GM23248 (cell line): ENCODE measurements around the gene FAM110C. TPM values are rescaled to one million over a fixed set of nuclear protein-coding genes. Genes with fewer than 3 reads are reported as not detected.

Source experiments
- DNase-seq: peaks from one replicate; pipeline ENCODE4 v3.0.0-alpha.2; 2015
- H2AFZ ChIP-seq: fragments of 200-600 bp; sonication (generic); 2 replicates; pipeline ENCODE4 v1.6.1; 2016; ENCODE audit warnings: antibody characterized with exemption
- H3F3A ChIP-seq: fragments of 200-600 bp; sonication (generic); 2 replicates; pipeline ENCODE4 v1.6.1; 2016; ENCODE audit warnings: mild to moderate bottlenecking, antibody characterized with exemption, mixed run types; ENCODE audit not compliant: insufficient read depth
- H3K27ac ChIP-seq: fragments of 200-600 bp; sonication (generic); 2 replicates; pipeline ENCODE4 v1.5.1; 2016; ENCODE audit warnings: mild to moderate bottlenecking
- H3K27me3 ChIP-seq: fragments of 200-600 bp; sonication (generic); replicated peaks from 2 replicates; pipeline ENCODE4 v1.6.1; 2016; ENCODE audit warnings: mild to moderate bottlenecking; ENCODE audit not compliant: insufficient read depth
- H3K36me3 ChIP-seq: fragments of 200-600 bp; sonication (generic); 2 replicates; pipeline ENCODE4 v1.6.1; 2016; ENCODE audit warnings: low read depth, mild to moderate bottlenecking
- H3K4me1 ChIP-seq: fragments of 200-600 bp; sonication (generic); 2 replicates; pipeline ENCODE4 v1.6.1; 2016; ENCODE audit warnings: mild to moderate bottlenecking; ENCODE audit not compliant: insufficient read depth
- H3K4me2 ChIP-seq: fragments of 200-600 bp; sonication (generic); one replicate; pipeline ENCODE4 v1.6.1; 2016; ENCODE audit warnings: mild to moderate bottlenecking; ENCODE audit not compliant: unreplicated experiment
- H3K4me3 ChIP-seq: fragments of 200-600 bp; sonication (generic); 2 replicates; pipeline ENCODE4 v1.5.1; 2016; ENCODE audit warnings: mild to moderate bottlenecking
- H3K79me2 ChIP-seq: fragments of 200-600 bp; sonication (generic); 2 replicates; pipeline ENCODE4 v1.6.1; 2016; ENCODE audit warnings: mild to moderate bottlenecking; ENCODE audit not compliant: insufficient read depth
- H3K9ac ChIP-seq: fragments of 200-600 bp; sonication (generic); 2 replicates; pipeline ENCODE4 v1.6.1; 2016; ENCODE audit warnings: mild to moderate bottlenecking
- H3K9me2 ChIP-seq: fragments of 200-600 bp; sonication (generic); 2 replicates; pipeline ENCODE4 v1.6.1; 2016; ENCODE audit warnings: mixed run types, mild to moderate bottlenecking, moderate library complexity; ENCODE audit not compliant: insufficient read depth
- H3K9me3 ChIP-seq: fragments of 200-600 bp; sonication (generic); one replicate; pipeline ENCODE4 v1.6.1; 2017; ENCODE audit warnings: low read depth
- H4K20me1 ChIP-seq: fragments of 200-600 bp; sonication (generic); 2 replicates; pipeline ENCODE4 v1.6.0; 2016; ENCODE audit not compliant: insufficient read depth
- EZH2 ChIP-seq: fragments of 200-600 bp; sonication (generic); IDR thresholded peaks from 2 replicates; pipeline ENCODE4 v1.6.1; 2018; ENCODE audit warnings: antibody characterized with exemption, mild to moderate bottlenecking; ENCODE audit not compliant: insufficient read depth, poor library complexity, severe bottlenecking
- EZH2phosphoT487 ChIP-seq: fragments of 200-600 bp; sonication (generic); IDR thresholded peaks from 2 replicates; pipeline ENCODE4 v1.6.1; 2018; ENCODE audit warnings: antibody characterized with exemption, moderate library complexity, mild to moderate bottlenecking, low read depth; ENCODE audit not compliant: insufficient read depth
- WGBS, 2 experiments: methylation state at CpG; one replicate each; pipeline ENCODE4 v1.1.6; 2015 to 2017; ENCODE audit warnings: low lambda C conversion rate in 2 of 2, low coverage in 1 of 2; ENCODE audit errors: missing lambda C conversion rate in 2 of 2; 5-methylcytosine and 5-hydroxymethylcytosine counted together
- in situ Hi-C: fragments of 300-500 bp; cut with MboI; formaldehyde crosslinking; loops from 2 replicates; pipeline ENCODE4 v1.15.0; 2020
- polyA plus RNA-seq: library from polyadenylated mRNA; unstranded; fragments of >200 nt; fragmentation: Nextera tagmentation; extraction: Ambion mirVana; gene quantifications from 2 replicates; pipeline ENCODE4 v1.2.1, GENCODE V29; 2016
- total RNA-seq: library from RNA; depleted of rRNA; stranded (reverse); fragments of >200 nt; shearing (Covaris generic); gene quantifications from 2 replicates; pipeline ENCODE4 v1.2.3, GENCODE V29; 2014; rRNA removed

FAM110C gene
- total RNA-seq (not detected in 2 replicates), polyA plus RNA-seq (not detected in 2 replicates)

- Histone ChIP-seq H4K20me1 (no peaks in the 10 kb centered on the region), H3K9me3 (no peaks in the 10 kb centered on the region), H3K4me3 (no peak within 1 kb of the TSS), H3K79me2 (no peaks in the 10 kb centered on the region), H3K4me1 (no peaks in the 10 kb centered on the region), H3K9ac (no peak within 1 kb of the TSS), H2AFZ (no peak within 1 kb of the TSS), H3K27me3 (peaks cover 10% of the 10 kb centered on the region; the same call in 1 of the 2 replicates), H3K9me2 (no peaks in the 10 kb centered on the region), H3K27ac (no peak within 1 kb of the TSS), H3K4me2 (no peak within 1 kb of the TSS), H3F3A (no peaks in the 10 kb centered on the region), H3K36me3 (no peaks in the 10 kb centered on the region)
- TF ChIP-seq EZH2phosphoT487, result no peak
- no peak for TF ChIP-seq EZH2
- WGBS, 2 experiments, result 8 to 10% methylated on average over 37 to 51 of the region's 75 CpGs
- peak; percentile 6 for DNase-seq
- in situ Hi-C loops, result no loop called here
Measured at GRCh38 chr2:46471-47345, at the start of gene FAM110C. Gene FAM110C (minus strand): TSS chr2:46505. CDS start chr2:46385, 120 bp downstream.

- H3K4me1 ChIP-seq, result no peaks in the 10 kb centered on the region
- H2AFZ ChIP-seq, result no peak overlapping the region
- H3K27ac ChIP-seq, result no peak overlapping the region
- H3K9me2 ChIP-seq, result no peaks in the 10 kb centered on the region
- H3K9ac ChIP-seq, result no peak overlapping the region
- H3K4me3 ChIP-seq, result no peak overlapping the region
- in situ Hi-C loops, result no loop called here
- H3F3A ChIP-seq, result no peaks in the 10 kb centered on the region
- H3K36me3 ChIP-seq, result no peaks in the 10 kb centered on the region
- 55 to 56% methylated on average over 3 of the region's 3 CpGs for WGBS, 2 experiments
- TF ChIP-seq EZH2 (no peak), EZH2phosphoT487 (no peak)
- DNase-seq, result no peak
- no peaks in the 10 kb centered on the region for H3K27me3 ChIP-seq
- H3K79me2 ChIP-seq, result no peaks in the 10 kb centered on the region
- H3K4me2 ChIP-seq, result no peak overlapping the region
- no peaks in the 10 kb centered on the region for H4K20me1 ChIP-seq
- no peaks in the 10 kb centered on the region for H3K9me3 ChIP-seq
Measured at GRCh38 chr2:92326-92725, 46.0 kb upstream of the FAM110C start.

GRCh38 chr2:90645-91312 is 44.5 kb upstream of the FAM110C start:
- in situ Hi-C loops, result no loop called here
- no peaks in the 10 kb centered on the region for H3F3A ChIP-seq
- H3K27me3 ChIP-seq, result no peaks in the 10 kb centered on the region
- no peak overlapping the region for H3K9ac ChIP-seq
- H3K4me2 ChIP-seq, result no peak overlapping the region
- no peak overlapping the region for H3K4me3 ChIP-seq
- no peak overlapping the region for H2AFZ ChIP-seq
- 62% methylated on average over 17 to 19 of the region's 25 CpGs for WGBS, 2 experiments
- no peak for DNase-seq
- H3K36me3 ChIP-seq, result no peaks in the 10 kb centered on the region
- H3K9me2 ChIP-seq, result no peaks in the 10 kb centered on the region
- no peaks in the 10 kb centered on the region for H3K4me1 ChIP-seq
- H4K20me1 ChIP-seq, result no peaks in the 10 kb centered on the region
- H3K79me2 ChIP-seq, result no peaks in the 10 kb centered on the region
- TF ChIP-seq EZH2phosphoT487 (no peak), EZH2 (no peak)
- H3K9me3 ChIP-seq, result no peaks in the 10 kb centered on the region
- H3K27ac ChIP-seq, result no peak overlapping the region

GRCh38 chr2:85761-86160 is 39.5 kb upstream of the FAM110C start:
- no peaks in the 10 kb centered on the region for H3K9me2 ChIP-seq
- no peak overlapping the region for H2AFZ ChIP-seq
- H4K20me1 ChIP-seq, result no peaks in the 10 kb centered on the region
- no peak overlapping the region for H3K27ac ChIP-seq
- DNase-seq, result no peak
- no peaks in the 10 kb centered on the region for H3K27me3 ChIP-seq
- WGBS, 2 experiments, result 22 to 26% methylated on average over 4 of the region's 4 CpGs
- no peak overlapping the region for H3K4me2 ChIP-seq
- TF ChIP-seq EZH2phosphoT487, result no peak
- no peak for TF ChIP-seq EZH2
- no peaks in the 10 kb centered on the region for H3F3A ChIP-seq
- in situ Hi-C loops, result no loop called here
- no peaks in the 10 kb centered on the region for H3K4me1 ChIP-seq
- no peaks in the 10 kb centered on the region for H3K79me2 ChIP-seq
- no peaks in the 10 kb centered on the region for H3K36me3 ChIP-seq
- H3K9ac ChIP-seq, result no peak overlapping the region
- no peak overlapping the region for H3K4me3 ChIP-seq
- no peaks in the 10 kb centered on the region for H3K9me3 ChIP-seq
